ENCODE results near the gene C2CD3. TPM values are rescaled to one million over a fixed set of nuclear protein-coding genes. Genes with fewer than 3 reads are reported as not detected.

C2CD3 gene
- total RNA-seq, 1 experiment from 2014 or later, result 22.0 TPM

DNA sequence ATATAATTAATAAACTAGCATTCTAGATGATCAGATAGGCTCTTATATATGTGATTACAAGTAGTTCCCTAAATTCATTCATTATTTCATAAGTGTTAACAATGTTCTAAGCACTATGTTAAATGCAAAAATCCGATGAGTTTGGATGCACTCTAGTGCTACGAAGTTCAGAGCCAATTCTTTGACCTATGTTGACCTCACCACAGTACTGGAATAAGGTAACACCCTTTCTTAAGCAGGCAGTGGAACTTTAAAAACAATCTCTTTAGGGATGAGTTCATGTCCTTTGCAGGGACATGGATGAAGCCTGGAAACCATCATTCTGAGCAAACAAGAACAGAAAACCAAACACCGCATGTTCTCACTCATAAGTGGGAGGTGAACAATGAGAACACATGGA, 93.6 kb downstream of the C2CD3 start:
- no peak overlapping the region for H2AK5ac ChIP-seq (ENCODE audit: insufficient read length, low read length)
- H2BK5ac ChIP-seq (ENCODE audit: insufficient read length, low read length), result no peak overlapping the region
- no CpG with 5 or more reads among the region's 3 CpGs for whole genome bisulfite sequencing (ENCODE audit: extremely low coverage, insufficient read length, low lambda C conversion rate)
- H3K23me2 ChIP-seq (ENCODE audit: insufficient read length, low read depth, low read length, poor library complexity, severe bottlenecking), result no peaks in the 10 kb centered on the region
- DNase-seq, result no peak
- no peak overlapping the region for H3K23ac ChIP-seq (ENCODE audit: insufficient read length, low read depth, low read length)
- no peak overlapping the region for H3K56ac ChIP-seq (ENCODE audit: insufficient read length, low read depth, low read length)
- TF ChIP-seq CTCF (conservative IDR thresholded peaks at IDR 0.05), result no peak
- H3K27me3 ChIP-seq (ENCODE audit: insufficient read depth, low read length), result no peaks in the 10 kb centered on the region
- H3K4me1 ChIP-seq (ENCODE audit: insufficient read depth, low read length), result no peaks in the 10 kb centered on the region
- H2BK20ac ChIP-seq (ENCODE audit: low read depth, low read length, poor library complexity, severe bottlenecking), result no peak overlapping the region
- Mint-ChIP-seq H3K9me3 (no peaks in the 10 kb centered on the region), H3K4me1 (no peaks in the 10 kb centered on the region), H3K27me3 (ENCODE audit: low read depth) (no peaks in the 10 kb centered on the region), H3K36me3 (ENCODE audit: insufficient read depth in 1 of 3, low read depth in 3 of 3) (peaks cover 10 to 33% (median 20%) of the 10 kb centered on the region in 3 experiments; a peak in 6 of 7 replicates), H3K4me3 (no peak overlapping the region), H3K27ac (no peak overlapping the region)
- H2BK12ac ChIP-seq (ENCODE audit: insufficient read length, low read depth, low read length), result no peak overlapping the region
- no peak overlapping the region for H4K91ac ChIP-seq (ENCODE audit: insufficient read length, low read depth, low read length)
- H3K9me3 ChIP-seq (ENCODE audit: control insufficient read depth, low read depth, low read length), result no peaks in the 10 kb centered on the region
- H3K4ac ChIP-seq (ENCODE audit: low read depth, low read length), result no peak overlapping the region
- H4K20me1 ChIP-seq (ENCODE audit: control insufficient read depth, insufficient read depth, insufficient read length), result no peaks in the 10 kb centered on the region
- H2BK15ac ChIP-seq (ENCODE audit: low read depth, low read length), result no peak overlapping the region
- no peak overlapping the region for H2BK120ac ChIP-seq (ENCODE audit: low read depth, low read length, poor library complexity, severe bottlenecking)
- H3K4me2 ChIP-seq (ENCODE audit: insufficient read depth, insufficient read length, low read length), result no peak overlapping the region
- no peak overlapping the region for H2AFZ ChIP-seq (ENCODE audit: low read length)
- no peaks in the 10 kb centered on the region for H3K79me2 ChIP-seq (ENCODE audit: insufficient read depth, low read length)
- no peak overlapping the region for H3K14ac ChIP-seq (ENCODE audit: insufficient read depth, low read length)
- no peak overlapping the region for H4K8ac ChIP-seq (replicated peaks; ENCODE audit: insufficient read length, low read depth, low read length)
- H3K79me1 ChIP-seq (ENCODE audit: insufficient read depth, low read depth, low read length, poor library complexity, severe bottlenecking), result no peaks in the 10 kb centered on the region
- no peak overlapping the region for H3K18ac ChIP-seq (ENCODE audit: insufficient read length, low read depth, low read length)
- H4K5ac ChIP-seq (ENCODE audit: insufficient read length, low read depth, low read length), result no peak overlapping the region
- no peak overlapping the region for H3T11ph ChIP-seq (ENCODE audit: low read length)
- H3K27ac ChIP-seq (ENCODE audit: insufficient read length, low read depth, low read length), result no peak overlapping the region
- no peak overlapping the region for H3K9ac ChIP-seq (ENCODE audit: extremely low read depth, insufficient read length, low read length)

All from H9 (cell line).